ENCODE measurements around the gene INPP5D.

DNA sequence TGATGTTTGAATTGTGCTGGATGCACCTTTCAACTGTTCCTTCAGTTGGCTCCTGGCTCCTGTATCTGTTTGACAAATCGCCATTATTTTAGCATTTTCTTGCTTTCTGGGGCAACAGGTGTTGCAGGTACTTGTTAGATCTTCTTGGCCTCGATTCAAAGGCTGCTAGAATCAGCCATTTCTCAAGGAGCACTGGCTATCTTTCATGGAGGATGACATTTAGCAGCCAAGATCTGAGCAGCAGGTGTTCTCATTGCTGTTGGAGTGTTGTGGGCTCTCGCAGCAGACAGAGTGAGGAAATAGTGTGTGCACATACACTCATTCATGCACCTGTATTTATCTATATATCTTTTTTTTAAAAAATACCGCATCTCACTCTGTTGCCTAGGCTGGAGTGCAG is 52.2 kb downstream of the INPP5D start:
- TF ChIP-seq CTCF (IDR thresholded peaks at IDR 0.05) (no peak), GABPA (IDR thresholded peaks at IDR 0.05; ENCODE audit: low read depth) (no peak), EP300 (IDR thresholded peaks at IDR 0.05; ENCODE audit: borderline replicate concordance in 1 of 2, low read depth in 1 of 2, low read length in 1 of 2) (no peak)
